WTC11 (cell line): Measurements from ENCODE around the gene PLEKHA1. TPM values are rescaled to one million over a fixed set of nuclear protein-coding genes. Genes with fewer than 3 reads are reported as not detected.

Experiments
- ATAC-seq: fragments of 200-7000 bp; cut with Tn5 transposase; 2 replicates; pipeline ENCODE4 v1.10.0; 2021; ENCODE audit warnings: mild to moderate bottlenecking, moderate library complexity
- CTCF ChIA-PET: fragments of 300-600 bp; sonication (Branson Sonifier 250); formaldehyde crosslinking; loops from one replicate; lab custom pipeline; 2021; ENCODE audit warnings: antibody characterized with exemption; lab: Charles Lee
- POLR2A ChIA-PET: fragments of 350-600 bp; sonication (Branson Sonifier 250); formaldehyde crosslinking; loops from one replicate; lab custom pipeline; 2021; ENCODE audit warnings: antibody characterized with exemption; lab: Charles Lee
- DNase-seq: peaks from one replicate; pipeline ENCODE4 v3.0.0; 2021; ENCODE audit warnings: low spot score
- H3K27ac Mint-ChIP-seq: 2 replicates; pipeline ENCODE4 v1.8.0; 2021; ENCODE audit warnings: mixed read lengths
- H3K27me3 Mint-ChIP-seq: 2 replicates; pipeline ENCODE4 v1.8.0; 2021; ENCODE audit warnings: low read depth, mild to moderate bottlenecking, moderate library complexity, mixed read lengths
- H3K36me3 Mint-ChIP-seq: 2 replicates; pipeline ENCODE4 v1.8.0; 2021; ENCODE audit warnings: mixed read lengths
- H3K4me1 Mint-ChIP-seq: 2 replicates; pipeline ENCODE4 v1.8.0; 2022; ENCODE audit warnings: mixed read lengths
- H3K4me3 Mint-ChIP-seq: 2 replicates; pipeline ENCODE4 v1.8.0; 2021; ENCODE audit warnings: mild to moderate bottlenecking, moderate library complexity, mixed read lengths
- H3K9me3 Mint-ChIP-seq: 2 replicates; pipeline ENCODE4 v1.8.0; 2021; ENCODE audit warnings: mixed read lengths
- ATF1 ChIP-seq: sonication (generic); formaldehyde crosslinking; IDR thresholded peaks from 2 replicates; pipeline ENCODE4 v1.8.1; 2023; ENCODE audit warnings: mild to moderate bottlenecking, moderate library complexity, missing genetic modification reagents
- ATF2 ChIP-seq: sonication (generic); formaldehyde crosslinking; IDR thresholded peaks from 2 replicates; pipeline ENCODE4 v1.8.1; 2022; ENCODE audit warnings: low read depth, missing genetic modification reagents, borderline replicate concordance
- CBFB ChIP-seq: sonication (generic); formaldehyde crosslinking; IDR thresholded peaks from 2 replicates; pipeline ENCODE4 v1.8.1; 2022; ENCODE audit warnings: mild to moderate bottlenecking, low read depth, missing genetic modification reagents
- CREM ChIP-seq: sonication (generic); formaldehyde crosslinking; IDR thresholded peaks from 2 replicates; pipeline ENCODE4 v1.8.1; 2022; ENCODE audit warnings: mild to moderate bottlenecking, missing genetic modification reagents, moderate library complexity
- ESRRA ChIP-seq: sonication (generic); formaldehyde crosslinking; IDR thresholded peaks from 2 replicates; pipeline ENCODE4 v1.8.1; 2022; ENCODE audit warnings: mild to moderate bottlenecking, missing genetic modification reagents, borderline replicate concordance
- FOXJ3 ChIP-seq: sonication (generic); formaldehyde crosslinking; IDR thresholded peaks from 2 replicates; pipeline ENCODE4 v1.9.0; 2021; ENCODE audit warnings: missing genetic modification reagents, mild to moderate bottlenecking, borderline replicate concordance
- FOXP4 ChIP-seq: sonication (generic); formaldehyde crosslinking; IDR thresholded peaks from 2 replicates; pipeline ENCODE4 v1.8.0; 2022; ENCODE audit warnings: mild to moderate bottlenecking, missing genetic modification reagents
- GTF2I ChIP-seq: fragments of 250-450 bp; sonication (Bioruptor Pico); conservative IDR thresholded peaks from 2 replicates; pipeline ENCODE4 v1.4.0; 2021; ENCODE audit warnings: mild to moderate bottlenecking
- HMGXB4 ChIP-seq: sonication (generic); formaldehyde crosslinking; IDR thresholded peaks from 2 replicates; pipeline ENCODE4 v1.8.1; 2023; ENCODE audit warnings: mild to moderate bottlenecking, moderate library complexity, missing genetic modification reagents
- KAT7 ChIP-seq: sonication (generic); formaldehyde crosslinking; IDR thresholded peaks from 2 replicates; pipeline ENCODE4 v1.8.1; 2023; ENCODE audit warnings: missing genetic modification reagents, mild to moderate bottlenecking, borderline replicate concordance
- MLX ChIP-seq: sonication (generic); formaldehyde crosslinking; IDR thresholded peaks from 2 replicates; pipeline ENCODE4 v1.8.1; 2023; ENCODE audit warnings: mild to moderate bottlenecking, missing genetic modification reagents, moderate library complexity
- NFATC4 ChIP-seq: fragments of 250-450 bp; sonication (Bioruptor Pico); IDR thresholded peaks from 2 replicates; pipeline ENCODE4 v1.9.0; 2021; ENCODE audit warnings: mild to moderate bottlenecking
- NFE2L1 ChIP-seq: sonication (generic); formaldehyde crosslinking; IDR thresholded peaks from 2 replicates; pipeline ENCODE4 v1.8.1; 2023; ENCODE audit warnings: missing genetic modification reagents
- SMAD3 ChIP-seq: sonication (generic); formaldehyde crosslinking; IDR thresholded peaks from 2 replicates; pipeline ENCODE4 v1.8.0; 2022; ENCODE audit warnings: missing genetic modification reagents, mild to moderate bottlenecking, borderline replicate concordance
- TCF7 ChIP-seq: sonication (generic); formaldehyde crosslinking; IDR thresholded peaks from 2 replicates; pipeline ENCODE4 v1.8.0; 2022; ENCODE audit warnings: mild to moderate bottlenecking, low read depth, missing genetic modification reagents, moderate library complexity
- ZNF121 ChIP-seq: sonication (generic); formaldehyde crosslinking; IDR thresholded peaks from 2 replicates; pipeline ENCODE4 v1.8.0; 2023; ENCODE audit warnings: missing genetic modification reagents
- ZNF219 ChIP-seq: sonication (generic); formaldehyde crosslinking; IDR thresholded peaks from 2 replicates; pipeline ENCODE4 v1.8.0; 2023; ENCODE audit warnings: missing genetic modification reagents, mild to moderate bottlenecking, borderline replicate concordance
- ZNF232 ChIP-seq: sonication (generic); formaldehyde crosslinking; IDR thresholded peaks from 2 replicates; pipeline ENCODE4 v1.8.0; 2022; ENCODE audit warnings: mild to moderate bottlenecking, missing genetic modification reagents
- ZNF263 ChIP-seq: sonication (generic); formaldehyde crosslinking; IDR thresholded peaks from 2 replicates; pipeline ENCODE4 v1.8.1; 2022; ENCODE audit warnings: low read depth, mild to moderate bottlenecking, moderate library complexity, missing genetic modification reagents
- ZNF317 ChIP-seq: sonication (generic); formaldehyde crosslinking; IDR thresholded peaks from 2 replicates; pipeline ENCODE4 v1.8.1; 2023; ENCODE audit warnings: low read depth, mild to moderate bottlenecking, moderate library complexity, missing genetic modification reagents, borderline replicate concordance
- total RNA-seq: library from RNA; stranded (reverse); gene quantifications from 3 replicates; pipeline ENCODE4 v1.2.3, GENCODE V29; 2021
- TF ChIP-seq, protein P1 (sequence below): sonication (generic); formaldehyde crosslinking; IDR thresholded peaks from 2 replicates; pipeline ENCODE4 v1.8.0; 2023; ENCODE audit warnings: mild to moderate bottlenecking, missing genetic modification reagents
- TF ChIP-seq, protein P2 (sequence below): sonication (generic); formaldehyde crosslinking; IDR thresholded peaks from 2 replicates; pipeline ENCODE4 v1.8.0; 2022; ENCODE audit warnings: mild to moderate bottlenecking, missing genetic modification reagents
- TF ChIP-seq, protein P3 (sequence below): fragments of 200-600 bp; IDR thresholded peaks from 2 replicates; pipeline ENCODE4 v1.8.0; 2022; ENCODE audit warnings: antibody characterized with exemption

The PLEKHA1 gene
- total RNA-seq, 1 experiment from 2014 or later = 34.6 TPM

DNA sequence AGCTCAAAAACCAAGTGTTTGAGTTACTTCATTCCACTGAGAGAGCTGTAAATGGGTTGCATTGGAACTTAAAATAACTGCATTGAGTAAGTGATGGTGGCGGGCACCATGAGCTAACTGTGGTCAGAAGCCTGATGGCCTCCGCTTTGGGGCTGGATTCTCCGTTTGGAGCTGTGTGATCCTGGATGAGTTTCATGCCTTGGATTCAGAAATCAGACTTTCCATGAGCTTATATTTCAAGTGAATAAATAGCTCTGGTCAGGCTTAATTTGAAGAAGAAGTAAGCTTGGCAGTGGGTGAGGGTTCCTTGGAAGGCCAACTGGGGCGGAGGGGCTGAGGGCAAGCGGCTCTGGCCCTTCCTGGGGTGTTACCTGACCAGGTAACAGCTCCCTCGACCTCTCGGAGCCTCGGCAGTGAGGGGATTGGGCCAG is 92.5 kb downstream of the PLEKHA1 start (continued):
- no peak for TF ChIP-seq SMAD3 (CRISPR knock-in tag)
- no peak for TF ChIP-seq TCF7
- TF ChIP-seq, protein P1, sequence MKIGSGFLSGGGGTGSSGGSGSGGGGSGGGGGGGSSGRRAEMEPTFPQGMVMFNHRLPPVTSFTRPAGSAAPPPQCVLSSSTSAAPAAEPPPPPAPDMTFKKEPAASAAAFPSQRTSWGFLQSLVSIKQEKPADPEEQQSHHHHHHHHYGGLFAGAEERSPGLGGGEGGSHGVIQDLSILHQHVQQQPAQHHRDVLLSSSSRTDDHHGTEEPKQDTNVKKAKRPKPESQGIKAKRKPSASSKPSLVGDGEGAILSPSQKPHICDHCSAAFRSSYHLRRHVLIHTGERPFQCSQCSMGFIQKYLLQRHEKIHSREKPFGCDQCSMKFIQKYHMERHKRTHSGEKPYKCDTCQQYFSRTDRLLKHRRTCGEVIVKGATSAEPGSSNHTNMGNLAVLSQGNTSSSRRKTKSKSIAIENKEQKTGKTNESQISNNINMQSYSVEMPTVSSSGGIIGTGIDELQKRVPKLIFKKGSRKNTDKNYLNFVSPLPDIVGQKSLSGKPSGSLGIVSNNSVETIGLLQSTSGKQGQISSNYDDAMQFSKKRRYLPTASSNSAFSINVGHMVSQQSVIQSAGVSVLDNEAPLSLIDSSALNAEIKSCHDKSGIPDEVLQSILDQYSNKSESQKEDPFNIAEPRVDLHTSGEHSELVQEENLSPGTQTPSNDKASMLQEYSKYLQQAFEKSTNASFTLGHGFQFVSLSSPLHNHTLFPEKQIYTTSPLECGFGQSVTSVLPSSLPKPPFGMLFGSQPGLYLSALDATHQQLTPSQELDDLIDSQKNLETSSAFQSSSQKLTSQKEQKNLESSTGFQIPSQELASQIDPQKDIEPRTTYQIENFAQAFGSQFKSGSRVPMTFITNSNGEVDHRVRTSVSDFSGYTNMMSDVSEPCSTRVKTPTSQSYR = no peak
- TF ChIP-seq FOXJ3 (CRISPR knock-in tag) = no peak
- TF ChIP-seq ESRRA (CRISPR knock-in tag) = no peak
- no peak for TF ChIP-seq ATF1 (CRISPR knock-in tag)
- no peak for TF ChIP-seq ATF2 (CRISPR knock-in tag)
- no peak for TF ChIP-seq ZNF219
- TF ChIP-seq, protein P2, sequence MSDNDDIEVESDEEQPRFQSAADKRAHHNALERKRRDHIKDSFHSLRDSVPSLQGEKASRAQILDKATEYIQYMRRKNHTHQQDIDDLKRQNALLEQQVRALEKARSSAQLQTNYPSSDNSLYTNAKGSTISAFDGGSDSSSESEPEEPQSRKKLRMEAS (CRISPR knock-in tag) = no peak
- TF ChIP-seq NFATC4 (CRISPR knock-in tag) = no peak
- TF ChIP-seq ZNF121 = no peak

GRCh38 chr10:122467701-122468100 is 93.2 kb downstream of the PLEKHA1 start:
- TF ChIP-seq ZNF232 (no peak), CBFB (CRISPR knock-in tag) (no peak), GTF2I (no peak), NFATC4 (CRISPR knock-in tag) (no peak), CREM (CRISPR knock-in tag) (no peak), KAT7 (no peak)
- H3K36me3 Mint-ChIP-seq = no peaks in the 10 kb centered on the region
- no peak overlapping the region for H3K4me3 Mint-ChIP-seq
- DNase-seq (no peak), ATAC-seq (no peak)
- POLR2A ChIA-PET = no interaction called here
- H3K9me3 Mint-ChIP-seq = no peaks in the 10 kb centered on the region
- CTCF ChIA-PET = interaction anchor here (1.1 kb wide), 1 partner anchor 188 kb away, joined by 3 read pairs; no protein-coding TSS in a partner anchor
- peaks cover 16% of the 10 kb centered on the region for H3K4me1 Mint-ChIP-seq
- no peak overlapping the region for H3K27ac Mint-ChIP-seq
- peaks cover 28% of the 10 kb centered on the region for H3K27me3 Mint-ChIP-seq

DNA sequence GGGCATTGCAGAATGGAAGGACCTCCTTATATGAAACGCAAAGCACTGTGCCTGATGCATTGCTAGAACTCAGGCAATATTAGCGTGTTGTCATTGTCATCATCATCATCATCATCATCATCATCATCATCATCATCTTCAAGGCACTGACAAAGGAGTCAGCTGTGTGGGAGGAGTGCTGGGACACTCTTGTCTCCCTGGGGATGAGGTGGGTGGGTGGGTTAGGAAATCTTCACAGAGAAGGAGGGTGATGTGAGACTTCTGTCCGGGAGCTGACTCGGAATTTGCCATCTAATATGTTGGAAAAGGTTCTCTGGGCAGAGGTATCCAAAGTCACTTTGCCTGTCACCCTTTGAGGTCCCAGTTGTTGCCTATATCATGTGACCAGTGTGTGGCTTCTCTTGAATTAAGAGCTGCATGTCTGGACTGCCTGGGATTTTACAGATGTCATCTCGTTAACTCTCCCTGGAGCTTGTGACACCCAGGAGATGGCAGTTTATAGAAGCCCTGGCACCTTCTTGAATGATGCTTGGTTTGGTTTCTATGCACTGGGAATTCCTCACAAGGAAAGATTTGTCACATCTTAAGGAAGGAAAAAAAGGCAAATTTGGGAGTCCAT is 93.9 kb downstream of the PLEKHA1 start:
- ATAC-seq (no peak), DNase-seq (no peak)
- peaks cover 9% of the 10 kb centered on the region for H3K4me1 Mint-ChIP-seq
- no peak overlapping the region for H3K27ac Mint-ChIP-seq
- H3K4me3 Mint-ChIP-seq = no peak overlapping the region
- ChIA-PET CTCF (no interaction called here), POLR2A (no interaction called here)
- H3K9me3 Mint-ChIP-seq = no peaks in the 10 kb centered on the region
- H3K27me3 Mint-ChIP-seq = peaks cover 21% of the 10 kb centered on the region
- no peaks in the 10 kb centered on the region for H3K36me3 Mint-ChIP-seq
- TF ChIP-seq, protein P3, sequence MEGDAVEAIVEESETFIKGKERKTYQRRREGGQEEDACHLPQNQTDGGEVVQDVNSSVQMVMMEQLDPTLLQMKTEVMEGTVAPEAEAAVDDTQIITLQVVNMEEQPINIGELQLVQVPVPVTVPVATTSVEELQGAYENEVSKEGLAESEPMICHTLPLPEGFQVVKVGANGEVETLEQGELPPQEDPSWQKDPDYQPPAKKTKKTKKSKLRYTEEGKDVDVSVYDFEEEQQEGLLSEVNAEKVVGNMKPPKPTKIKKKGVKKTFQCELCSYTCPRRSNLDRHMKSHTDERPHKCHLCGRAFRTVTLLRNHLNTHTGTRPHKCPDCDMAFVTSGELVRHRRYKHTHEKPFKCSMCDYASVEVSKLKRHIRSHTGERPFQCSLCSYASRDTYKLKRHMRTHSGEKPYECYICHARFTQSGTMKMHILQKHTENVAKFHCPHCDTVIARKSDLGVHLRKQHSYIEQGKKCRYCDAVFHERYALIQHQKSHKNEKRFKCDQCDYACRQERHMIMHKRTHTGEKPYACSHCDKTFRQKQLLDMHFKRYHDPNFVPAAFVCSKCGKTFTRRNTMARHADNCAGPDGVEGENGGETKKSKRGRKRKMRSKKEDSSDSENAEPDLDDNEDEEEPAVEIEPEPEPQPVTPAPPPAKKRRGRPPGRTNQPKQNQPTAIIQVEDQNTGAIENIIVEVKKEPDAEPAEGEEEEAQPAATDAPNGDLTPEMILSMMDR = no peak
- TF ChIP-seq ZNF263 (CRISPR knock-in tag) (no peak), ATF1 (CRISPR knock-in tag) (no peak), MLX (CRISPR knock-in tag) (no peak), ZNF317 (CRISPR knock-in tag) (no peak), TCF7 (no peak), FOXP4 (no peak), HMGXB4 (no peak), NFE2L1 (CRISPR knock-in tag) (no peak)
